Astrocyte (in vitro differentiated cells and primary cell): ENCODE data around the gene RPRD1B. TPM values are rescaled to one million over a fixed set of nuclear protein-coding genes. Genes with fewer than 3 reads are reported as not detected.
"Not testable (repeated sequence)": the region's sequence is repeated elsewhere in the genome, so short reads cannot be mapped to it uniquely, and the experiment has no call there.

Source experiments
- DNase-seq: peaks from one replicate; pipeline ENCODE4 v3.0.0-alpha.2; 2010; ENCODE audit warnings: low read depth
- FAIRE-seq: peaks from 2 replicates; lab custom pipeline; 2011; peaks lifted over from hg19 to GRCh38; lab: Jason Lieb, UNC
- H2AFZ ChIP-seq: 2 replicates; pipeline ENCODE4 v1.6.0; 2012; ENCODE audit warnings: low read depth, low read length, inconsistent platforms
- H3K27ac ChIP-seq: 2 replicates; pipeline ENCODE4 v1.5.1; 2011; ENCODE audit warnings: low read depth, low read length, inconsistent platforms
- H3K27me3 ChIP-seq: 2 replicates; pipeline ENCODE4 v1.6.0; 2011; ENCODE audit warnings: low read length, inconsistent platforms; ENCODE audit not compliant: insufficient read depth
- H3K36me3 ChIP-seq: 2 replicates; pipeline ENCODE4 v1.5.1; 2011; ENCODE audit warnings: low read length, inconsistent platforms; ENCODE audit not compliant: insufficient read depth
- H3K4me1 ChIP-seq: 2 replicates; pipeline ENCODE4 v1.5.1; 2011; ENCODE audit warnings: low read length, inconsistent platforms; ENCODE audit not compliant: insufficient read depth
- H3K4me2 ChIP-seq: 2 replicates; pipeline ENCODE4 v1.6.0; 2012; ENCODE audit warnings: low read length, inconsistent platforms
- H3K4me3 ChIP-seq: 2 replicates; pipeline ENCODE4 v1.5.1; 2011; ENCODE audit warnings: low read depth, mild to moderate bottlenecking, low read length, inconsistent platforms; ENCODE audit not compliant: insufficient read depth
- H3K79me2 ChIP-seq: 2 replicates; pipeline ENCODE4 v1.6.0; 2012; ENCODE audit warnings: mild to moderate bottlenecking, low read length, inconsistent platforms; ENCODE audit not compliant: insufficient read depth
- H3K9ac ChIP-seq: 2 replicates; pipeline ENCODE4 v1.6.0; 2012; ENCODE audit warnings: mild to moderate bottlenecking, low read length, inconsistent platforms
- H3K9me3 ChIP-seq: 2 replicates; pipeline ENCODE4 v1.5.1; 2012; ENCODE audit warnings: low read depth, mild to moderate bottlenecking, low read length, inconsistent platforms; ENCODE audit not compliant: insufficient read depth
- H4K20me1 ChIP-seq: 2 replicates; pipeline ENCODE4 v1.6.0; 2012; ENCODE audit warnings: low read length, inconsistent platforms; ENCODE audit not compliant: insufficient read depth
- H3K27ac Mint-ChIP-seq: one replicate; pipeline ENCODE4 v1.8.0; 2021; ENCODE audit warnings: mild to moderate bottlenecking, mixed read lengths; ENCODE audit not compliant: unreplicated experiment
- H3K27me3 Mint-ChIP-seq: one replicate; pipeline ENCODE4 v1.8.0; 2021; ENCODE audit warnings: low read depth, mixed read lengths; ENCODE audit not compliant: unreplicated experiment
- H3K36me3 Mint-ChIP-seq: one replicate; pipeline ENCODE4 v1.8.0; 2021; ENCODE audit warnings: low read depth, mixed read lengths; ENCODE audit not compliant: unreplicated experiment
- H3K4me1 Mint-ChIP-seq: one replicate; pipeline ENCODE4 v1.8.0; 2021; ENCODE audit warnings: low read depth, mixed read lengths; ENCODE audit not compliant: unreplicated experiment
- H3K4me3 Mint-ChIP-seq: one replicate; pipeline ENCODE4 v1.8.0; 2021; ENCODE audit warnings: mild to moderate bottlenecking, moderate library complexity, mixed read lengths; ENCODE audit not compliant: unreplicated experiment
- H3K9me3 Mint-ChIP-seq: one replicate; pipeline ENCODE4 v1.8.0; 2021; ENCODE audit warnings: mild to moderate bottlenecking, mixed read lengths; ENCODE audit not compliant: unreplicated experiment
- EZH2 ChIP-seq: IDR thresholded peaks from 2 replicates; pipeline ENCODE4 v1.6.1; 2012; ENCODE audit warnings: mild to moderate bottlenecking, low read length, inconsistent platforms; ENCODE audit not compliant: insufficient read depth
- total RNA-seq: library from RNA; stranded (reverse); gene quantifications from 2 replicates; pipeline ENCODE4 v1.2.1, GENCODE V29; 2021
- TF ChIP-seq, protein P1 (sequence below): IDR thresholded peaks from 2 replicates; pipeline ENCODE4 v1.5.1; 2011; ENCODE audit warnings: low read depth, mild to moderate bottlenecking, inconsistent platforms, low read length, moderate library complexity; ENCODE audit not compliant: insufficient read depth

Gene RPRD1B
- total RNA-seq, 1 donor from 2014 or later = 20.7 TPM

DNA sequence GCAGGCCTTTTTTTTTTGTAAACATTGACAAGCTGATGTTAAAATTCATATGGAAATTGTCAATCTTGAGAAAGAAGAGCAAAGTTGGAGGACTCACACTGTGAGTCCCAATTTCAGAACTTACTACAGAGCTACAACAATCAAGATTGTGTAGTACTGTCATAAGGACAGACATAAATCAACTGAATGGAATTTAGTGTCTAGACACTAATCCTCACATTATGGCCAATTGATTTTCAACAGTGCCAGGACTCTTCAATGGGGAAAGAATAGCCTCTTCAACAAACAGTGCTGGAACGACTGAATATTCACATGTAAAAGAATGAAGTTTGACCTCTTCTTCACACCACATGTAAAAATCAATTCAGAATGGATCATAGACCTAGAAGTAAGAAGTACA, 70.7 kb downstream of the RPRD1B start:
- H3K36me3 ChIP-seq = no peaks in the 10 kb centered on the region
- peaks cover 16% of the 10 kb centered on the region for H3K9me3 Mint-ChIP-seq

DNA sequence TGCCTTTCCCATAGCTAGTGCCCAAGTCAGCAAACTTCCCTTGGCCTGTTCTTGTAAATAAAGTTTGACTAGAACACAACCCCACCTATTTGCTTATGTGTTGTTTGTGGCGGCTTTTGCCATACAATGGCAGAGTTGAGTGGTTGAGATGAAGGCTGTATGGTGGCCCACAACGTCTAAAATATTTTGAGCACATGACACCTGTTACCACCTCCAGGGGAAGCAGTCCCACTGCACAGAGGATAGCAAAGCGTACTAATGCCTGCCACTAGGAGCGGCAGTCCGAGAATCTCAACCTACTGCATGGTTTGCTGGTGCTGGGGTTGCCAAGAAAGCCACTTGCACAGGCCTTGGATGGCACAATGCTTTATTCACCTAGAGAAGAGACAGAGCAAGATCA, 72.9 kb downstream of the RPRD1B start:
- peaks cover 23% of the 10 kb centered on the region for H3K4me1 ChIP-seq
- FAIRE-seq = no peak

More for the DNA sequence above, 70.7 kb downstream of the RPRD1B start:
- no peaks in the 10 kb centered on the region for H4K20me1 ChIP-seq
- Mint-ChIP-seq H3K36me3 (peaks cover 2% of the 10 kb centered on the region), H3K4me1 (peaks cover 4% of the 10 kb centered on the region), H3K27me3 (no peaks in the 10 kb centered on the region), H3K27ac (no peak overlapping the region), H3K4me3 (no peak overlapping the region)
- H3K27me3 ChIP-seq = no peaks in the 10 kb centered on the region
- no peaks in the 10 kb centered on the region for H3K79me2 ChIP-seq
- no peaks in the 10 kb centered on the region for H3K9me3 ChIP-seq
- H2AFZ ChIP-seq = no peak overlapping the region
- no peak for FAIRE-seq
- DNase-seq = no peak
- H3K4me3 ChIP-seq = no peak overlapping the region
- no peak for TF ChIP-seq EZH2
- TF ChIP-seq, protein P1, sequence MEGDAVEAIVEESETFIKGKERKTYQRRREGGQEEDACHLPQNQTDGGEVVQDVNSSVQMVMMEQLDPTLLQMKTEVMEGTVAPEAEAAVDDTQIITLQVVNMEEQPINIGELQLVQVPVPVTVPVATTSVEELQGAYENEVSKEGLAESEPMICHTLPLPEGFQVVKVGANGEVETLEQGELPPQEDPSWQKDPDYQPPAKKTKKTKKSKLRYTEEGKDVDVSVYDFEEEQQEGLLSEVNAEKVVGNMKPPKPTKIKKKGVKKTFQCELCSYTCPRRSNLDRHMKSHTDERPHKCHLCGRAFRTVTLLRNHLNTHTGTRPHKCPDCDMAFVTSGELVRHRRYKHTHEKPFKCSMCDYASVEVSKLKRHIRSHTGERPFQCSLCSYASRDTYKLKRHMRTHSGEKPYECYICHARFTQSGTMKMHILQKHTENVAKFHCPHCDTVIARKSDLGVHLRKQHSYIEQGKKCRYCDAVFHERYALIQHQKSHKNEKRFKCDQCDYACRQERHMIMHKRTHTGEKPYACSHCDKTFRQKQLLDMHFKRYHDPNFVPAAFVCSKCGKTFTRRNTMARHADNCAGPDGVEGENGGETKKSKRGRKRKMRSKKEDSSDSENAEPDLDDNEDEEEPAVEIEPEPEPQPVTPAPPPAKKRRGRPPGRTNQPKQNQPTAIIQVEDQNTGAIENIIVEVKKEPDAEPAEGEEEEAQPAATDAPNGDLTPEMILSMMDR = no peak
- no peak overlapping the region for H3K9ac ChIP-seq
- H3K4me2 ChIP-seq = no peak overlapping the region
- peaks cover 5% of the 10 kb centered on the region for H3K4me1 ChIP-seq
- H3K27ac ChIP-seq = no peak overlapping the region

DNA sequence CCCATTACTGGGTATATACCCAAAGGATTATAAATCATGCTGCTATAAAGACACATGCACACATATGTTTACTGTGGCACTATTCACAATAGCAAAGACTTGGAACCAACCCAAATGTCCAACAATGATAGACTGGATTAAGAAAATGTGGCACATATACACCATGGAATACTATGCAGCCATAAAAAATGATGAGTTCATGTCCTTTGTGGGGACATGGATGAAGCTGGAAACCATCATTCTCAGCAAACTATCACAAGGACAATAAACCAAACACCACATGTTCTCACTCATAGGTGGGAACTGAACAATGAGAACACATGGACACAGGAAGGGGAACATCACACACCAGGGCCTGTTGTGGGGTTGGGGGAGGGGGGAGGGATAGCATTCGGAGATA, 73.8 kb downstream of the RPRD1B start:
- H3K4me2 ChIP-seq, H3K4me3 Mint-ChIP-seq, H3K27me3 ChIP-seq, H3K36me3 Mint-ChIP-seq, H3K27ac ChIP-seq, H3K79me2 ChIP-seq, H3K4me3 ChIP-seq, H3K9me3 ChIP-seq, H3K27ac Mint-ChIP-seq, H3K9ac ChIP-seq, FAIRE-seq, DNase-seq, H4K20me1 ChIP-seq, H3K9me3 Mint-ChIP-seq, H3K27me3 Mint-ChIP-seq, H2AFZ ChIP-seq, H3K36me3 ChIP-seq: not testable (repeated sequence)
- H3K4me1 Mint-ChIP-seq = peaks cover 24% of the 10 kb centered on the region
- peaks cover 23% of the 10 kb centered on the region for H3K4me1 ChIP-seq

More for the DNA sequence above, 72.9 kb downstream of the RPRD1B start:
- Mint-ChIP-seq H3K4me3 (no peak overlapping the region), H3K9me3 (peaks cover 13% of the 10 kb centered on the region), H3K27ac (no peak overlapping the region), H3K4me1 (peaks cover 18% of the 10 kb centered on the region), H3K36me3 (peaks cover 2% of the 10 kb centered on the region), H3K27me3 (no peaks in the 10 kb centered on the region)
- H3K9ac ChIP-seq = no peak overlapping the region
- H3K36me3 ChIP-seq = no peaks in the 10 kb centered on the region
- no peak for TF ChIP-seq EZH2
- TF ChIP-seq, protein P1 = no peak
- H4K20me1 ChIP-seq = no peaks in the 10 kb centered on the region
- DNase-seq = no peak
- no peak overlapping the region for H3K4me2 ChIP-seq
- H2AFZ ChIP-seq = no peak overlapping the region
- H3K4me3 ChIP-seq = no peak overlapping the region
- H3K27ac ChIP-seq = no peak overlapping the region
- H3K27me3 ChIP-seq = no peaks in the 10 kb centered on the region
- H3K79me2 ChIP-seq = no peaks in the 10 kb centered on the region
- H3K9me3 ChIP-seq = no peaks in the 10 kb centered on the region

GRCh38 chr20:38107916-38108315, 74.4 kb downstream of the RPRD1B start:
- not testable (repeated sequence) for H3K27me3 ChIP-seq, H3K4me2 ChIP-seq, H3K9ac ChIP-seq, H3K27me3 Mint-ChIP-seq, H3K27ac Mint-ChIP-seq, H3K9me3 Mint-ChIP-seq, H3K9me3 ChIP-seq, H2AFZ ChIP-seq, H3K4me3 Mint-ChIP-seq, H3K27ac ChIP-seq, H3K79me2 ChIP-seq, H3K36me3 ChIP-seq, H3K4me3 ChIP-seq, FAIRE-seq, DNase-seq, H3K36me3 Mint-ChIP-seq, H4K20me1 ChIP-seq
- peaks cover 24% of the 10 kb centered on the region for H3K4me1 Mint-ChIP-seq
- peaks cover 23% of the 10 kb centered on the region for H3K4me1 ChIP-seq
